Hepatocyte (in vitro differentiated cells): Measurements from ENCODE around the gene DENND1A.

Experiments used
- EZH2 ChIP-seq: fragments of 200-600 bp; sonication (generic); IDR thresholded peaks from 2 replicates; pipeline ENCODE4 v1.6.1; 2016; ENCODE audit warnings: antibody characterized with exemption, mild to moderate bottlenecking, borderline replicate concordance
- EZH2phosphoT487 ChIP-seq: fragments of 200-600 bp; sonication (generic); IDR thresholded peaks from one replicate; pipeline ENCODE4 v1.6.1; 2018; ENCODE audit warnings: antibody characterized with exemption, mild to moderate bottlenecking, low read depth, moderate library complexity; ENCODE audit not compliant: unreplicated experiment, severe bottlenecking

- TF ChIP-seq EZH2 (no peak), EZH2phosphoT487 (no peak)
Observed at GRCh38 chr9:123453076-123453667, 476.8 kb downstream of the DENND1A start.
